ENCODE results near the gene GARIN5B. TPM values are rescaled to one million over a fixed set of nuclear protein-coding genes. Genes with fewer than 3 reads are reported as not detected.

Gene GARIN5B
- total RNA-seq, 1 experiment from 2014 or later: not detected

DNA sequence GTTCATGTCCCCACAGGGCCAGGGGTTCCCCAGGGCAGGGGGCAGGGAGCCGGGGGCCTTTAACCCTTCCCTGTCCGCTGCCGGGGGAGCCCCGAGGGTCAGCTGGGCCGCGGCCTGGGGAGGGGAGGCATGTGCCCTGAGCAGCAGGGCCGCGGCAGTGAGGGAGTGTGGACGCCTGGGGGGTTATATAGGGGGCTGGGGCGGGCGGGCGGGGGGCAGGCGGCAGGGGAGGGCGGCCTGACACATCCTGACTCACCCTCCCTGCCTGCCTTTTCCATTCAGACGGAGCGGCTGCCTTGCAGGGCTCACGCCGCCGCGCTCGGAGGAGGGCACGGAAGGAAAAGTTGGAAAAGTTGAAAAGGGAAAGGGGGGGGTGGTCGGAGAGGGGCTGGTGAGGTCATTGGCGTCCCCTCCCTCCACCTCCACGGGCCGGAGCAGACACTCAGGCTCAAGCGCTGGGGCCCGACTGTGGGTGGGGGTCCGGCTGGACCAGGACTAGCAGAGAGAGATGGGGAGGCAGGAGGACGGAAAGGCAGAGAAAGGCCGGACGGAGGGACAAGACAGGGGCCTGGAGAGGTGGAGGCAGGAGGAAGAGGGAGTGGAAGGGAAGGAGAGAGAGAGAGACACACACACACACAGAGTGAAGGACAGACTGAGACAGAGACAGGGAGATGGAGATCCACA lies 7.4 kb upstream of the GARIN5B start, which contains the start of gene IL11:
Gene IL11, minus strand, starts transcription at position 159 of the 684 bp plus-strand sequence. Its CDS starts 153 bp downstream, at position 6.
- peak; percentile 86 for DNase-seq (ENCODE audit: low read depth)

DNA sequence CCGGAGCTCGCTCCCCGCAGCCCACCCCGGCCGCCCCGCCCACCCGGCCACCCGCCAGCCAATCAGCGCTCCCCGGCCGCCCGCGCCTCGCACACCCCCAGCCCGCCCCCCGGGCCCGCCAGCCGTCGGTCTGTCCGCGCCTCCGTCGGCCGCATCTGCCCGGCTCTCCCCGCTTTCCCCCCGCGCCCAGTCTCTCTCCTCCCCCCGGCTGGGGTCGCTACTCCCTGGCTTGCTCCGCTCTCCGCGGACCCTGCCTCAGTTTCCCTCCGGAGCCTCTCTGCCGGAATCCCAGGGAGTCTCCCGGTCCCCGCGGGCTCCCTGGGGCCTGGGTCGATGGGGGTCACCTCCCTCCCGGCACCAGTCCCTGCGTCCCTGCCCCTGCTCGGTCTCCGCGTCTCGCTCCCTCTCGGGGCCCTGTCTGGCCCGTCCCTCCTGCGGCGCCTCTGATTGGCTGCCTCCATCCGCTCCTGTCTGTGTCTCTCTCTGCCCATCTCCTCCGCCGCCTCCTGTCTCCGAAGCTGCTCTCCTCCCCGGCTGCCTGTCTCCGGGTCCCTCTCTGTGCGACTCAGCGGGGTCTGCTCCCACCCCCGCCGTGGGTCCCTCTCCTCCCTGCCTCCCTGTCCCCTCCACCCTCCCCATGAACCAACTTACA lies 6.7 kb upstream of the GARIN5B start:
- peak; percentile 83 for DNase-seq (ENCODE audit: low read depth)

DNA sequence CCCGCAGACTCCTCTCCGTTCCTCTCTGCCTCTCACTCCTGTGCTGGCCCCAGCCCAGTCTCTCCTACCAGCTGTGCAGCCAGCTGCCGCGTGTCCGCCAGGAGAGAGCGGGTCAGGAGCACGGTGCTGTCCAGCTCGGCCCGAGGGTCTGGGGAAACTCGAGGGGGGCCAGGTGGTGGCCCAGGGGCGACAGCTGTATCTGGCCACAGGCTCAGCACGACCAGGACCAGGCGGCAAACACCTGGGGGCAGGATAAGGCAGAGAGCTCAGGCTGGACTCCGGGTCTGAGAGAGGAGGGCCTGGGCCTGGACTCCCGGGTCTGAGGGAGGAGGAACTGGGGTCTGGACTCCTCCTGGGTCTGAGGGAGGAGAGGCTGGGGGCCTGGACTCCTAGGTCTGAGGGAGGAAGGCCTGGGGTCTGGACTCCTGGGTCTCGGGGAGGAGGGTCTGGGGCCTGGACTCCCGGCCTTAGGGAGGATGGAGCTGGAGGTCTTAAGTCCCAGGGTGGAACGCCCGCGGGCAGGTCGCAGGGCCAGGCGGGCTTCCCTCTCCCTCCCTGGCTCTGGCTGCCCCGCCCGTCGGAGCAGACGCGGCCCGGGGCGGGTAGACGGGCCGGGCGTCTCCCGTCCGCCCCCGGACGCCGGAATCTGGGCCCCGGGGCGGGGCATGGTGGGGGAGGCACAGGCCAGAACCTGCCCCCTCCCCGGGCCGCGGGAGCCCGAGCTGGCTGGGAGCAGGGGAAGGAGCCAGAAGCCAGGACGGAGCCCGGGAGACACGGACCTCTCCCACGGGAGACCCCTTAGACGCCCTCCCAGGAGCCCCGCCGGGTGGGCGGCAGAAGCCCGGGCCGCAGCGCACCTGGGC lies 5.9 kb upstream of the GARIN5B start:
- peak; percentile 69 for DNase-seq (ENCODE audit: low read depth)

DNA sequence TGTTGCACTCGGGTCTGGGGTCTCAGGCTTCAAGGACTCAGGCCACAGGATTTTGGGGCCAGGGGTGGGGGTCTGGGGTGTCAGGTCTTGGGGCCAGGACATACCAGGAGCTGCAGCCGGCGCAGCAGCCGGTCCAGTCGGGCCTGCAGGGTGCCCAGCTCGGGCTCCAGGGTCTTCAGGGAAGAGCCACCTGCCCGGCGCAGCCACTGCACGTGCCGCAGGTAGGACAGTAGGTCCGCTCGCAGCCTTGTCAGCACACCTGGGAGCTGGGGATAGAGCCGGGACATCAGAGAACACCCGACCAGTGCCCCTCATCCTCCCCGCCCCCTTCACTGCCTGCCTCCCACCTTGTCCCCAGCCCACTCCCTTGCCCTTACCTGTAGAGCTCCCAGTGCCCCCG lies 5.0 kb upstream of the GARIN5B start:
- DNase-seq (ENCODE audit: low read depth): no peak

DNA sequence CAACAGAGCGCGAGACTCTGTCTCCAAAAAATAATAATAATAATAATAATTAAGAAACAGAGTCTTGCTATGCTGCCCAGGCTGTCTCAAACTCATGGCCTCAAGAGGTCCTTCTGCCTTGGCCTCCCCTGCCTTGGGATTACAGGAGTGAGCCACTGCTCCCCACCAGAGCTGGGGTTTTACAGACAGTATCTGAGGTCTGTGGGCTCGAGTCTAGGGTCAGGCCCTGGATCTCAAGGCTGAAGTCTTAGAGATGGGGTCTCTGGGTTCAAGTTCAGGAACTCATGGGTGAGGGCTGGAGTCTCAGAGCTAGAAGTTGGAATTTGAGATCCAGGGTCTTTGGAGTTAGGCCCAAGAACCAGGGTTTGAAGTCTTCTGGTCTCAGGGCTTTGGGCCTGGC lies 3.7 kb upstream of the GARIN5B start:
- DNase-seq (ENCODE audit: low read depth): no peak

DNA sequence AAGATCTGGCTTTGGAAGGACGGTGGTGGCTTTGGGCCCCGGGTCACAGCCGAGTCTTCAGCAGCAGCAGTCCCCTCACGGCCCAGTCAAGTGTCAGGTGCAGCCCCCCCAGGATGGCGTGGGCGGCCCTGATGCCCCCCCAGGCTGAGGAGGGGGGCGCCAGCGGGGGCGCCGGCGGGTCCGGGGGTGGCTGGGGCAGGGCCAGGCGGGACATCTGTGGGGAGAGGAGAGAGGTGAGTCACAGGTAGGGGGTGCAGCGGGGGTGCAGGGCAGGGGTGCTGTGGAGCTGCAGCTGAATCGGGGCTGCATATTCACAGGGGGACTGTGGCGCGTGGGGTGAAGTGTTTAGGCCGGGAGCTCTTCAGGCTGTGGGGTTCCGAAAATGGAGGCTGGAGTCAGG lies 2.9 kb upstream of the GARIN5B start:
- no peak for DNase-seq (ENCODE audit: low read depth)

DNA sequence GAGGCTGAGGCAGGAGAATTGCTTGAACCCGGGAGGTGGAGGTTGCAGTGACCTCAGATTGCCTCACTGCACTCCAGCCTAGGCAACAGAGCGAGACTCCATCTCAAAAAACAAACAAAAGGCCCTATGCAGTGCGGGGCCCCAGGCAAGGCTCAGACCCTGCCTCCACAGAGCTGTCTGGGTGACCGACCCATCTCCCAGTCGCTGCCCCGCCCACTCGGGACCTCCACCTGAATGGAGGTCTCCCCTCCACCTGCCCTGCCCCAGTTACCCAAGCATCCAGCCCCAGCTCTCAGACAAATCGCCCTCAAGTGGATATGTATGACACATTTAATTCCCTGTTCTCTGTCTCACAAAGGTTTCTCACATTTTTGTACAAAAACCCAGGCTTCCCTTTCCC lies 2.2 kb upstream of the GARIN5B start:
- DNase-seq (ENCODE audit: low read depth): no peak

DNA sequence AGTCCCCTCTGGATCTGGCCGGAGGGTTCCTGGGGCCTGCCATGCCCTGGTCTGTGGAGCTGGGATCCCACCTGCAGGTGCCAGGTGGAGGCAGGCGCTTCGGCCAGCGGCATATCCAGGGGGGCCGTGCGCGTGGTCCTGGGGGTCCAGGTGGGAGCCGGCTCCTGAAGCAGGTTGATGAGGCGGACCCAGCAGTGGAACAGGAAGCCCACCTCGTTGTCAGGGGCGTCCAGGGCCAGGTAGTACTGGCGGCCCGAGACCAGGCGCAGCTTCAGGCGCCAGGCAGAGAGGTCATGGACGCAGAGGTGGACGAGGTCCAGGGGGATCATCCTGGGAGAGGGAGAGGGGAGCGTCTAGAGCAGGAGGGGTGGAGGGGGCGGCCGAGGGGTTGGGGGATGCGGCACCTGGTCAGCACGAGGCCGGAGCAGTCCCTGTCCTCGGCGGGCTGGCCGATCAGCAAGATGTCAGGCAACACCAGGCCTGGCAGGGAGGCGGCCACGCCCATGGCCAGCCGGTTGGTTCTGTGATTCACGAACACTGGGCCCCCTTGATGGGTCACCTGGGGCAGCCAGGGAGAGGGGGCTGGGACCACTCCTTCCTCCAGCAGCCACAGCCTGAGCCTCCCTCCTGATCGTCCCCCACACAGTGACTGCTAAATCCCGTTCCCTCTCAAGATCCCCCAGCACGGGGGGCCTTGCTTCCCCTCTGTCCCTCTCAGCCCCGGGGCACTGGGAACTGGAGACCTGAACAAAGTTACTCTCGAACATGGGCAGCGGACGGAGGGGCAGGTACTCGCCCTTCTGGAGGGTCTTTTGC lies 678 bp downstream of the GARIN5B start:
- no peak for DNase-seq (ENCODE audit: low read depth)

DNA sequence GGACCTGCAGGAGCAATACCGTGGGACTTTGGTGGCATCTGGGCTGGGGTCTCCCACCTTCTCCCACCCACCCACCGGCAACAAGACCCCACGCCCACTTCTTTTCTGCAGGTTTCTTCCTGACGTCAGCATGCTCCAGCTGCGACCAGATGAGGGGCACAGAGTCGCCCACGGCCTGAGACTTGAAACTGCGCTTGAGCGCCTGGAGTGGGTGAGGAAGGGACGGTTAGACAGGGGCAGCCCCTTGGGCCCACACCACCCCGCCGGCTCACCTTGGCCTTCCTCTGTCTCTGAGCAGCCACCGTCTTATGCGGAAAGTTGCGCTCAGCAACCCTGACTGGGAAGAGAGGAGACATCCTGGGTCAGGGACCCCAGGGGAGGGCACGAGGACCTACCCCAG lies 2.2 kb downstream of the GARIN5B start:
- no peak for DNase-seq (ENCODE audit: low read depth)

DNA sequence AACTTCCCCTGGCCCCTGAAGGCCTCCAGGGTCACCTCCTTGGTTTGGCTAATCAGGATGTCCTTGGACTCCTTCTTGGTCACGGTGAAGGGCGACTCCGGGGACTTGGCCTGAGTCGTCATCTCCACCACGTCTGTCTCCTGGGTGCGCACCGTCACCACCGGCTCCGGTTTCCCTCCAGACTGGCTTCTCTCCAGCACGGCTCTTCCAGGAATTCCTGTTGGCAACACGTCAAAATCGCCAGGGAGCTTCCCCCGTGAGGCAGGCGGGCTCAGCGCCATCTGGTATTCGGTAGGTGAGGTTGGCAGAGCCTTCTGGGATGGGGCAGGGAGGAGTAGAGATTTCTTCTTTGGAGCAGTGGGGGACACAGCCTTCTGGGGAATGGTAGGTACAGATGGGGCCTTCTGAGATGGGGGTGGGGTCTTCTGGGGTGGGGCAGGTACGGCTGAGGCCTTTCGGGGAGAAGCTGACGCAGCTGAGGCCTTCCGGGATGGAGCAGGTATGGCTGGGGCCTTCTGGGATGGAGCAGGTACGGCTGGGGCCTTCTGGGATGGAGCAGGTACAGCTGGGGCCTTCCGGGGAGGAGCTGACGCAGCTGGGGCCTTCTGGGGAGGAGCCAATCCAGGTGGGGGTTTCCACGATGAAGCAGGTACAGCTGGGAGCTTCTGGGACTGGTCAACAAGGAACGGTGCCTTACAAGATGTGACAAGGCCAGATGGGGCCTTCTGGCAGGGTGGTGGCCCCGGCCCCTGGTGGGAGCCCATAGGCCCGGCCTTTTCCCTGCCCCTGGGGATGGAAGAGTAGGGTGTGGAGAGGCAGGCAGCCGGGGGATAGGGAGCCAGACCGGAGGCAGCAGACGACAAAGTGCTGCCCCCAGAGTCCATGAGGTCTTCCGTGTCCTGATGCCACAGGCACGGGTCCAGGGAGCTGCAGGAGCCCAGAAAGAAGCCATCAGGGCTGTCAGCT lies 3.8 kb downstream of the GARIN5B start:
- DNase-seq (ENCODE audit: low read depth): no peak

DNA sequence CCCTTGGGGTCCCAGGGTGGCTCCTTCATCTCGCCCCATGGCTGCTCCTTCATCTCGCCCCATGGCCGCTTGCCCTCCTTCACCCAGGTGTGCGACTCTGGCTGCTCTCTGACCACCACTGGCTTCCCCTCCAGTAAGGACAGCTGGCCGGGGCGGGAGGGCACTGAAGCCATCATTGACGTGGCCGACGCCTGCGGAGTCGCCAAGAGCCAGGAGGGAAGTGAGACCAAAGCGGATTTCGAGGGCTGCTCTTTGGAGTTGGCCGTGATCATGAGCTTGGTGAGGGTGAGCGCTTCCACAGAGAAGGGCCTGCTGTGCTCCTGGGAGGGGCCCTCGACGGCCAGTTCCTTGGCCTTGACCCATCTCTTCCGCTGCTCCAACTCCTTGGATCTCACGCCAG lies 4.6 kb downstream of the GARIN5B start:
- DNase-seq (ENCODE audit: low read depth): no peak

DNA sequence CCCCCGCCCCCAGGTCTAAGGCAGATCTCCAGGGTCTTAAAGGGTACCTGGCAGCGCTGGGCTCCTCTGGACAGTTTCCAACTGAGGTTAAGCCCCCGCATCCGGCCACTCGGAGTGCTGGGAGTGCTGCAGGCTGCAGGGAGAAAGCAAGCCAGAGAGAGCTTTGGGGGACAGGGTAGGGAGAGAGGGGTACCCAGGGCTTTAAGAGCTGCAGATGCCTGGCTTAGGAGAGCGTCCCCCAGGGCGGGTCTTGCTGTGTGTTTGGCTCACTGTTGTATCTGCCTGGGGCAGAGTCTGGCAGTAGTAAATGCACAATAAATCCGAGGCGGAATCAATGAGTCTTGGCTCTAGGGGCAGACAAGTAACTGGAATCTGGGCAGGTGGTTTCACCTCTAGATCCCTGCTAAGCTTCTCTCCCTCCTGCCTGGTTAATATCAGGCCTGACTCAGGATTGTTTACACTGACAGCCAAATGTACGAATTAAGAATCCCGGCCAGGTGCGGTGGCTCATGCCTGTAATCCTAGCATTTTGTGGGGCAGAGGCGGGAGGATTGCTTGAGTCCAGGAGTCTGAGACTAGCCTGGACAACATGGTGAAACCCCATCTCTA lies 7.7 kb downstream of the GARIN5B start:
- DNase-seq (ENCODE audit: low read depth): no peak

DNA sequence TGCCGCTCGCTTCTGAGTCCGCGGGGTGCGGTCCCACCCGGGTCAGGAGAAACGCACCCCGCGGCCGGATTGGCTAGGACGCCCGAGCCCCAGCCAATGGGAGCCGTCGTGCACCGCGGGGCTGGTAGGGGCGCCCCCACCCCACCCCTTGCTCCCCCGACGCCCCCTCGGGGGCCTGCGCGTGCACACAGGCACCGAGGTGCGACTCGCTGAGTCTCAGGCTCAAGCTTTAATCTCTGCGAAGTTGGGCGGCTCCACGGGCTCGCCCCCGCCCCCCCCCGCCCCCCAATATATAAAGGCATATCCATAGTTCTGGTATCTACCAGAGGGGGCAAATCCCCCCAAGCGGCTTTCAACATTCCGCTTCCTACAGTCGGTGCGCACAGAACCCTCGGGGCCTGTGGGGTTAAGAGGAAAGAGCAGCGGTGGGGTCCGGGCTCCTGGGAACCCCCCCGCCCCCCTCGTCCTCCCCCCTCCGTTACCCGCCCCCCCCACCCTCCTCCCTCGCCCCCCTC lies 8.3 kb downstream of the GARIN5B start, which contains the start of gene COX6B2:
Gene COX6B2, minus strand, starts transcription at position 22 of the 515 bp plus-strand sequence. CDS start 198 bp downstream, outside the sequence.
- no peak for DNase-seq (ENCODE audit: low read depth)

DNA sequence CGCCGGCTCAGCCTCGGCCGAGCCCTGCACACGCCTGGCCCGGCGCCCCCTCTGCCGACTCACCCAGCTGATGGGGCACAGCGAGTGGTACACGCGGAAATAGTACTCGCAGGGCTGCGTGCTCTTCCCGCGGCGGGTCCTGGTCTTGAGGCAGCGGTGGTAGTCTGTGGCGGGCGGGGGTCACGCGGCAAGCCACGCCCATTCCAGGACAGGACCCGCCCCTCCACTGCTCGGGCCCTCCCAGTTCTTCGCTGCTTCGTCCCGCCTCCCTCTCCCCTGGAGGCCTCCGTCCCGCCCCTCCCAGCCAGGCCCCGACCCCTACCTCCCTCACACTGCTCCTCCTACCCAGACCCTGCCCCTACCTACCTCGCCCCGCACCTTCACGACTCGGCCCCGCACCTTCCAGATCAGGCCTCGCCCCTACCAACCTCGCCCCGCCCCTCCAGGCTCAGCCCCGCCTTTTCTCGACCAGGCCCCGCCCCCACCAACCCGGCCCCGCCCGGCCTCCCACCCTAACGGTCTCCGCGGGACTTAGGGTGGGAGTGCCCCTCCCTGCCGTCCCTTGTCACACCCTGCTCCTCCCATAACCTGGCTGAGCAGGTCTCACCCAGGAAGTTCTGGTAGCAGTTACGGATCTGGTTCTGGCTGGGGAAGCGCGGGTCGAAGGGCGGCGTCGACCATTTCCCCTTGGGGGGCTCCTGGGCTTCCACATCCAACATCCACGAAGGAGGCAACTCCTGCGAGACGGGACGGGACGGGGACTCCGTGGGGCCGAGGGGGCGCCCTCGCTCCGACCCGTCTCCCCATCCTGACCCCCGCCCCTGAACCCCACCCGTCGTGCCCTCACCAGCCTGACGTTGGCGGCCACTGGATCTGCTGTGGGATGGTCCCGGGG lies 9.0 kb downstream of the GARIN5B start:
- peak; percentile 73 for DNase-seq (ENCODE audit: low read depth)

DNA sequence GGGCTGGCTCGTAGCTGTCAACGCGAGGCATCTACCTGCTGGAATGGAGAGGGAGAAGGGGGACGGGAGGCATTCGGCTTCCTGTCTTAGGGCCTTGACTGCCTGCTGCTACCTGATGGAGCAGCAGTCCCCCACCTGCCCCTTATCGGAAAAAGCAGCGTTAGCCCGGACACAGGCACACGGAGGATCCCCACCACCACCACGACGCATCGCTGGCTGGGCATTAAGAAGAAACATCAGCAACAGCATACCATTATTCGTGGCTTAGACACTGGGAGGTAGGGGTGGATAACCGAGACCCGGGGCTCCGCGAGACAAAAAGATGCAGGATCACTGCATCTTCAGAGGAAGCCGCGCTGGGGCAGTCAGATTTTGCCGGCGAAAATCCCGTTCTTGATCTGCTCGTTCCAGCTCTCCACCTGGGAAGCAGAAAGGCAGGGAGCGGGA lies 9.7 kb downstream of the GARIN5B start:
- DNase-seq (ENCODE audit: low read depth): no peak

DNA sequence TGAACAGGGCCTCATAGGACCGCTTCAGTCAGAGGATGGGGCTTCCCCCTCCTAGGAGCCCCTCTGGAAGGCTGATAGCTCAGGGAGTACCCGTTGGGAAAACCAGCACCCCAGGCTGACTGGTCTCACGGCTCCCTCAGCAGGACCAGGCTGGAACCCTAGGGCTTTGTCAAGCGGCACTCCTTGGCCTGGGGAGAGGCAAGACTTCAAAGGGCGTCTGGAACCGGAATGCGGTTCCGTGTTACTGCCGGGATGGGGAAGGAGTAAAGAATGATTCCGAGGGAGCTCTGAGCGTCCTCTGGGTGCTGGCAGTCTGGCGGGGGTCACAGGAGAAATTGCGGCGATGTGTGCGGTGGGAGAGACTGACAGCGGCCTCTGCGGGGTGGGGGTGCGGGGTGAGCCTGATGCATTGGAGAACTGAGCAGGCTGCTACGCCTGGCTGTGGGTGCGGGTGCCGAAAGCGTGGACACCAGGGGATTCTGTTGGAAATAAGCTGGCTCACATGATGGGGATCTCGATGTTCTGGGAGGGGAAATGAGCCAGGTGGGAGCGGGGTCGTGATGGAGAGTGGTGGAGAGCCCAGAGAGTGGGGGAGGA lies 10.4 kb downstream of the GARIN5B start:
- no peak for DNase-seq (ENCODE audit: low read depth)

DNA sequence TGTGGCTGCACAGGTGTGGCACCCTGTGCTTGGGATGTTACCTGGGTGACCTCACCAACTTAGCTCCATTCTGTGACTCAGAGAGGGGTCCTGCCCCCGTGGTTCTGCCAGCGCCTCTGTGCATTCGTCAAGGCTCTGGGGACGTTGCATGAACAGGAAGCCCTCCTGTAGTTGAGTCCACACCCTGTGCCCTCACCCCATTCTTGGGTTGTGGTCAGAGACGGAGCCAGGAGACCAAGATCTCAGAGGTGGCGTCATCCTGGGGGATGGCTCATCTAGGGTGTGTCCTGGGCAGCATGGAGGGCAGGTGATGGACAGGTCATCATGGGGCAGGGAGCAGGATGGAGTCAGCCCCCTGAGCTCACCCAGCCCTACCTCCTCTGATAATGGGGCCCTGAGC lies 11.0 kb downstream of the GARIN5B start:
- peak; percentile 65 for DNase-seq (ENCODE audit: low read depth)
